Heart left ventricle (tissue), 13 donors: ENCODE results near the gene NINJ1.

ENCODE experiments used
- POLR2A ChIP-seq, 2 donors: fragments of 450-650 bp; IDR thresholded peaks; one replicate each; pipeline ENCODE4 v1.6.1; 2017; ENCODE audit warnings: antibody characterized with exemption in 2 of 2, mild to moderate bottlenecking in 2 of 2, moderate library complexity in 2 of 2
- TF ChIP-seq, protein P1 (sequence below), 12 donors: fragments of 200-600 bp; sonication (generic) in 4 of 12; IDR thresholded peaks; one replicate each; pipeline versions ENCODE4 v1.5.0 to v1.8.0; 2018 to 2022; ENCODE audit warnings: antibody characterized with exemption in 12 of 12, mild to moderate bottlenecking in 5 of 12
- donor health status: ischemic (EF 13 %, LVEDD 7.1; RV severe dilation, severe dysfunction).
- donor health status: DM: no; HTN: yes; CAD: no.
- donor health status: DM: no; HTN: no; CAD: no.
- donor health status: ischemic (EF 25% LVEDD 6.9; RV normal size, moderate dysfunction).
- donor health status: ischemic (EF 25% LVEDD 5.7; RV mildly dilated, moderate dysfunction).
- donor health status: ischemic (EF 35%, LVEDD 5.7; RV mildly dilated, moderate dysfunction).
- donor health status: nonischemic (EF 11% LVEDD 7.7; RV severe dilation, severe dysfunction).
- donor health status: DM: yes; HTN: yes; CAD: no.
- donor health status: PGD.
- donor health status: ischemic (EF 29% LVEDD 5.4; RV normal size, mild dysfunction).
- donor health status: nonischemic (EF 23%, LVEDD 6.1; RV moderate dilation, normal function).

DNA sequence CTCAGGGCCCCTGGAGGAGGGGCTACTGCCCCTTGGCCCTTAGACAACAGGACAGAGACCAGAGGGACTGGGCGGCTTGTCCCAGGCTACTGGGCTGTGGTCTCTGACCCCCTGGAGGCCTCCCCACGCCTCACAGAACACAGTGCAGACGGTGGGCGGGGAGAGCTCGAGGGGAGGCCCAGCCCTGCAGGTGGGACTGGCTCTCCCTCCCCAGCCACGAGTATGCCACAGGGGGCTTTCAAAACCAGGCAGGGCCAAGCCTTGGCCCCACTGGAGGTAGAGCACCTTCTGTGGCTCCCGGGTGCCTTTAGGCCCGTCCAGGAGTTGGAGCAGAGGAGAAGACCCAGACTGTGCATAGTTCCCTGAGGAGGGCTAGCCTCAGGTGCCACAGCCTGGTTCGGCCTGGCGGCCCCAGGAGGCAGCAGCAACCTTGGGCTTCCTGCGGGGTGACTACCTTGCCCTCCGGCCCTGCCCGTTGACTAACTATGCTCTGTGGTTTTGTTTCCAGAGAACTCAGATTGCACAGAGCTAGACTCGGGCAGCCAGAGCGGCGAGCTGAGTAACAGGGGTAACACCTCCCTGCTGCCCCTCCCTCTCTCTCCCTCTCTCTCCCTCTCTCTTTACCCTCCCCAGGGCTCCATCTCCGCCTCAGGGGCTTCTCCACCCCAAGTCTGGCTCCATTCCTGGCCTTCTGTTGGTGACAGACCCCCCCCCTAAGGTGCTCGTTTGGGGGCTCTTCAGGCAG is 22.5 kb downstream of the NINJ1 start:
- TF ChIP-seq, protein P1, sequence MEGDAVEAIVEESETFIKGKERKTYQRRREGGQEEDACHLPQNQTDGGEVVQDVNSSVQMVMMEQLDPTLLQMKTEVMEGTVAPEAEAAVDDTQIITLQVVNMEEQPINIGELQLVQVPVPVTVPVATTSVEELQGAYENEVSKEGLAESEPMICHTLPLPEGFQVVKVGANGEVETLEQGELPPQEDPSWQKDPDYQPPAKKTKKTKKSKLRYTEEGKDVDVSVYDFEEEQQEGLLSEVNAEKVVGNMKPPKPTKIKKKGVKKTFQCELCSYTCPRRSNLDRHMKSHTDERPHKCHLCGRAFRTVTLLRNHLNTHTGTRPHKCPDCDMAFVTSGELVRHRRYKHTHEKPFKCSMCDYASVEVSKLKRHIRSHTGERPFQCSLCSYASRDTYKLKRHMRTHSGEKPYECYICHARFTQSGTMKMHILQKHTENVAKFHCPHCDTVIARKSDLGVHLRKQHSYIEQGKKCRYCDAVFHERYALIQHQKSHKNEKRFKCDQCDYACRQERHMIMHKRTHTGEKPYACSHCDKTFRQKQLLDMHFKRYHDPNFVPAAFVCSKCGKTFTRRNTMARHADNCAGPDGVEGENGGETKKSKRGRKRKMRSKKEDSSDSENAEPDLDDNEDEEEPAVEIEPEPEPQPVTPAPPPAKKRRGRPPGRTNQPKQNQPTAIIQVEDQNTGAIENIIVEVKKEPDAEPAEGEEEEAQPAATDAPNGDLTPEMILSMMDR (IDR thresholded peaks at IDR 0.05), result no peak
- no peak for TF ChIP-seq POLR2A (IDR thresholded peaks at IDR 0.05)
